BJ (cell line): Measurements from ENCODE around the gene MAGIX. TPM values are rescaled to one million over a fixed set of nuclear protein-coding genes. Genes with fewer than 3 reads are reported as not detected.
A peak's percentile ranks its signal among the peaks of the same experiment; 100 is the strongest.

ENCODE experiments used
- CTCF ChIA-PET: fragments of 350-600 bp; formaldehyde crosslinking; extraction: SDS; loops from one replicate; lab custom pipeline; 2021; ENCODE audit warnings: antibody characterized with exemption, inconsistent platforms; lab: Yijun Ruan, JAX
- POLR2A ChIA-PET: fragments of 300-600 bp; sonication (Branson Sonifier 250); formaldehyde crosslinking; extraction: SDS; loops from one replicate; lab custom pipeline; 2021; ENCODE audit warnings: antibody characterized with exemption; lab: Charles Lee
- DNase-seq: peaks from one replicate; pipeline ENCODE4 v3.0.0-alpha.2; 2011; ENCODE audit warnings: low read depth
- H3K27me3 ChIP-seq: 2 replicates; pipeline ENCODE4 v1.6.0; 2011; ENCODE audit warnings: low read length; ENCODE audit not compliant: control insufficient read depth, insufficient read depth
- H3K36me3 ChIP-seq: 2 replicates; pipeline ENCODE4 v1.5.1; 2011; ENCODE audit warnings: low read length; ENCODE audit not compliant: control insufficient read depth, insufficient read depth
- H3K4me3 ChIP-seq: 2 replicates; pipeline ENCODE4 v1.5.1; 2011; ENCODE audit warnings: low read depth, mild to moderate bottlenecking, control low read depth, low read length
- CTCF ChIP-seq: IDR thresholded peaks from 2 replicates; pipeline ENCODE4 v1.5.1; 2011; ENCODE audit warnings: low read depth, mild to moderate bottlenecking, control low read depth, inconsistent platforms, low read length, moderate library complexity; ENCODE audit not compliant: insufficient read depth
- polyA minus RNA-seq: library from RNA; depleted of rRNA, polyadenylated mRNA; stranded (reverse); fragments of >200 nt; gene quantifications from 2 replicates; pipeline ENCODE4 v1.2.3, GENCODE V29; 2011; rRNA and poly(A)+ RNA removed
- polyA plus RNA-seq: library from polyadenylated mRNA; depleted of rRNA; stranded (reverse); fragments of >200 nt; gene quantifications from 2 replicates; pipeline ENCODE4 v1.2.3, GENCODE V29; 2011; rRNA removed

The MAGIX gene
- polyA plus RNA-seq (0.45 and 0.67 TPM in 2 replicates), polyA minus RNA-seq (0.36 and 0.43 TPM in 2 replicates)

GRCh38 chrX:49162620-49163019 lies at the start of gene MAGIX:
Gene MAGIX (plus strand): TSS chrX:49162758. CDS start chrX:49162890, 132 bp downstream.
- no peak for TF ChIP-seq CTCF
- CTCF ChIA-PET: interaction anchor here (0.7 kb wide), 1 partner anchor 15 kb away, joined by 4 read pairs; no protein-coding TSS in a partner anchor
- POLR2A ChIA-PET: no interaction called here
- Histone ChIP-seq H3K27me3 (no peaks in the 10 kb centered on the region), H3K4me3 (peak within 1 kb of the TSS; percentile 36), H3K36me3 (no peaks in the 10 kb centered on the region)
- no peak for DNase-seq

- no peaks in the 10 kb centered on the region for H3K27me3 ChIP-seq
- no peak for DNase-seq
- POLR2A ChIA-PET: no interaction called here
- H3K36me3 ChIP-seq: peaks cover 15% of the 10 kb centered on the region
- no peak overlapping the region for H3K4me3 ChIP-seq
- CTCF ChIA-PET: no interaction called here
- no peak for TF ChIP-seq CTCF
Measured at GRCh38 chrX:49116076-49116475, 46.5 kb upstream of the MAGIX start.

GRCh38 chrX:49116716-49117115 lies 45.8 kb upstream of the MAGIX start:
- no peak for TF ChIP-seq CTCF
- CTCF ChIA-PET: no interaction called here
- Histone ChIP-seq H3K4me3 (no peak overlapping the region), H3K27me3 (no peaks in the 10 kb centered on the region), H3K36me3 (peaks cover 18% of the 10 kb centered on the region)
- DNase-seq: no peak
- POLR2A ChIA-PET: no interaction called here

DNA sequence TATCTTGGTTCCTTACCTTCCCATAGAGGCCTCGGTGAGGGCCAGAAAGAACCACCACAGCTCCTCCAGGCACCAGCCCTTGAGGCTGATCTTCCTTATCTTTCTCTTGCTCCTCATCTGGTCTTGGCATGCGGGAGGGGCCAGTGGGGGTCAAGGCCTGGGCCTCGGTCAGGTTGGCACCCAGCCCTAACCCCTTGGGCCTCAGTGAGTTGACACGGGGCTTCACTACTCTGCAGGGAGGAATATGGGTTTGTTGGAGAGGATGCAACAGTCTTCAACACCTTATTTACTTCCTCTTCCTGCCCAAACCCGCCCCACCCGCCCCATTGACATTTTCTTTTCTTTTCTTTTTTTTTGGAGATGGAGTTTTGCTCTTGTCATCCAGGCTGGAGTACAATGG lies 45.0 kb upstream of the MAGIX start:
- POLR2A ChIA-PET: no interaction called here
- no peak for DNase-seq
- no peaks in the 10 kb centered on the region for H3K27me3 ChIP-seq
- no peak overlapping the region for H3K4me3 ChIP-seq
- TF ChIP-seq CTCF: no peak
- CTCF ChIA-PET: no interaction called here
- H3K36me3 ChIP-seq: peaks cover 18% of the 10 kb centered on the region

GRCh38 chrX:49120091-49120490 lies 42.5 kb upstream of the MAGIX start:
- TF ChIP-seq CTCF: no peak
- POLR2A ChIA-PET: no interaction called here
- CTCF ChIA-PET: no interaction called here
- no peak for DNase-seq
- H3K27me3 ChIP-seq: no peaks in the 10 kb centered on the region
- no peak overlapping the region for H3K4me3 ChIP-seq
- peaks cover 15% of the 10 kb centered on the region for H3K36me3 ChIP-seq
